GM19099 (cell line): ENCODE data around the gene PLXNA4.

Experiments
- POLR2A ChIP-seq: IDR thresholded peaks from 3 replicates; pipeline ENCODE4 v1.6.1; 2011; ENCODE audit warnings: low read depth; ENCODE audit not compliant: insufficient read length; ENCODE audit errors: extremely low read depth

The PLXNA4 gene

DNA sequence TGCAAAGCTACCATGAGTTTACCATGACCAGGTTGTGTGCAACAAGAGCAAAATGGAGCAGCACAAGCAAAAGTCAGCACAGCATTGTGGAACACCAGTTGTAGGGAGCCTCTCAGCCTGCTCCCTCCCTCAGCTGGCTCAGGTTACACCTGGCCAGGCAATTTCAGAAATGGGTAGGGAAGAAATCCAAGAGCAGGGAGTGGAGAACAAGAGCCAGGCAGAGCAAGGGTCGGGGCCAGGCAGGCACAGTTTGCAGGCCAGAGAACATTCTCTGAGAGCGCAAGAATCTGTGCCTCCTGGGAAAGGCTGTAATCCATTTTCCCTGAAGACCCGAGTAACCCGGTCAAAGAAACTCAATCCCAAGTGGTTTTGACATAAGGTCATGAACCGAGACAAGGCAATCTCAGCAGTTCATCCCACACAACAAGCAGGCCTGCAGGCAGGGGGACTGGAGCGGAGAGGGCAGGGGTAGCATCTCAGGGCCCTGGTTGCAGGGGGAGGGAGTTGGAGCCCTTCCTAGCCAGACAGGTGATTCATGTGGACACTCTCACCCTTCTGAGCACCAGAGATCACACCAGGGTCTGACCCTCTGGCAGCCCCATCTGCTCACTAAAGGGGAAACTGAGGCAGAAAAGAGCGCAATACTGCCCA lies 258.4 kb downstream of the PLXNA4 start:
- TF ChIP-seq POLR2A, result no peak

DNA sequence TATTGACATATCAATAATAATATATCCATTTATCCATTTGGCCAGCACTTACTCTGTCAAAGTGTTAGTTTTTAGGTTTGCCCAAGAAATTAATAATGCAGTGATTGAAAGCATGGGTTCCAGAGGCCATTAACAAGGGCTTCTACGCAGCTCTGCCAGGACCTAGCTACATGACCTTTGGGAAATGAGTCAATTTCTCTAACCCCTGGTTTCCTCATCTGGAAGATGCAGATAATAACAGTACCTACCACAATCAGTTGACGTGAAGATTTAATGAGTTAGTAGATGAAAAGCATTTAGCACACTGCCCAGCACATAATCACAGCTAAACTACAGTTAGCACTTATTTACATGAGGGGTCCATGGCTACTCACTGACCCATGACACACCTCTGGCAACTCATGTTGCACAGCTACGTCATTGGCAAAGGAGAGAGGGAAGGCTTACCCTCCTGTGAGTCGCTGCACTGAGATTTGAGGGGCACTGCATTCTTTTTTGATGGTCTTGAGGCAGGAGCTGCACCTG lies 263.7 kb downstream of the PLXNA4 start:
- no peak for TF ChIP-seq POLR2A

- no peak for TF ChIP-seq POLR2A
Observed at GRCh38 chr7:132311733-132312132, 264.5 kb downstream of the PLXNA4 start.

DNA sequence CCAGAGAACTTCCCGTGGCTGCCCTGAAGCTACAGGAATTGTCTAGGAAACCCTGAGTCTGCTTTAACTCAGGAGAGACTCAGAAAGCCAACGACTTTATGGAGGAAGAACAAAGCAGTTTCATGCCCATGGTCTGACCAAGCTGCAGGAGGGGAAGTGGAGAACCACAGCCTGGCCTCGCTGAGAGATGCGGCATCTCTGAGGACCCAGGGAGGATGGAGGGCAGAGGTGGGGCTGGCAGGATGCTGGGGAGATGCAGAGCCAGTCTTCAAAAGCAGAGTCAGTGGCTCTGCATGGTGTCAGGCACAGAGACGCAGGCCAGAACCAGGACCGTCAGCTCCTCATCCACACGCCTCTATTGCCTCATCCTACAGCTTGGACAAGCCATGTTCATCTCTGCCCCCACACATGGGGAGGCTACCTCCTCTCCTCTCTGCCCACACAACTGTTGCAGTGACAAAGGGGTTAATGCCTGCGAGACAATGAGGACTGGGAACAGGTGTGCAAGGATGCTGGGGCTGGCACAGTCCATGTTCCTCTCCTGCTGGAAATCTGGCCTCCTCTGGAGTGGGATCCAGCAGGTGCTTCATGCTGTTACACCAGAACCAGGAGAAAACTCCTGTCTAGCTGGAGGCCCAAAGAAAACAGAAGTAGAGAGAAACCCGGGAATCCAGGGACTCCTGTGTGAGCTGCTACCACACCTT lies 267.0 kb downstream of the PLXNA4 start:
- TF ChIP-seq POLR2A, result no peak

DNA sequence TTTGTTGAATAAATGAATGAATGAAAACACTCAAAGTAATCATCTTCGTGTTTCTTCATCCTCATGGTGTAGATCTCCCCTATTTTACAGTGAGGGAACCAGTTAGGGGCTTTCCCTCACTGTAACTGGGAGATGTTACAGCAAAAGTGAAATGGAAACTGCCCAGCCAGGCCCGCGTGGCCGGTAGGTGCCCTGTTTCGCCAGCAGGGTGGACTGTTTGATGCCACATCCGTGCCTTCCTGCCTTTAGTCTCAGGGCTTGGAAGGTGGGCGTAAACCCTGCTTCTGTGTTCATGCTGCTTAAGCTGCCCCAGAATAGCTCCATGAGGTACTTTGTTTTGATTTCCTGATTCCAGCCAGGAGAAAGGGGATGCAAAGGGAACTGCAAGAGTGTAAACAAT lies 268.8 kb downstream of the PLXNA4 start:
- TF ChIP-seq POLR2A, result no peak

DNA sequence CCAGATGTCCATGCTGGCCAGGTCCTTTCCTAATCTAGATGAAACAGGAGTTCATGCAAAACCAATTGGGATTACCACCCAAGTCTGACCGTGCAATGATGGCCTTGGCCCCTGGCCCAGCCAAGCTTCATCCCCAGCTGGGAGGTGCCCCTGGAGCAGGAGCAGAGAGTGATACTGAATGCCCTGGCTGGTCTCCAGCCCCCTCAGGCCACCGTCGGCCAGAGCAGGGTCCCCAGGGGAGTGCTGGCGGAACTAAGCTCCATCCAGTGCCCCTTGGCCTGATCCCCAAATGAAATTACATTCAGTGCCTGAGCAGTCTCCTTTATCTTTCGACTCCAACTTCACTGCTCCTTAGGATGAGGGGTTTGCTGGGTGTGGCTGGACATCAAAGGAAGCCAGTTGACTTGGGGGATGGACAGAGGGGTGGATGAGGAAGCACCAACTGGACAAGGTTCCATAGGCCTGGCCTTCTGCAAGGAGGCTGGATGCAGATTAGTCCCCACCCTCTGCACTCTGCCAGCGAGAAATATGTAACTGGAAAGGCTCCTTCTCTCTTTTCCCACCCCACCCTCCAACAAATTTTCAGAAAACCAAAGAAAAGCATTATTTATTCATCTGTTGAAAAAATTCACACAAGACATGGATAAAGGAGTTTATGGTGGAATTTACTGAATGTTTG lies 275.5 kb downstream of the PLXNA4 start:
- no peak for TF ChIP-seq POLR2A

GRCh38 chr7:132298790-132299189 lies 277.5 kb downstream of the PLXNA4 start:
- no peak for TF ChIP-seq POLR2A

GRCh38 chr7:132296820-132297219 lies 279.4 kb downstream of the PLXNA4 start:
- no peak for TF ChIP-seq POLR2A

- no peak for TF ChIP-seq POLR2A
Observed at GRCh38 chr7:132295175-132295574, 281.1 kb downstream of the PLXNA4 start.

DNA sequence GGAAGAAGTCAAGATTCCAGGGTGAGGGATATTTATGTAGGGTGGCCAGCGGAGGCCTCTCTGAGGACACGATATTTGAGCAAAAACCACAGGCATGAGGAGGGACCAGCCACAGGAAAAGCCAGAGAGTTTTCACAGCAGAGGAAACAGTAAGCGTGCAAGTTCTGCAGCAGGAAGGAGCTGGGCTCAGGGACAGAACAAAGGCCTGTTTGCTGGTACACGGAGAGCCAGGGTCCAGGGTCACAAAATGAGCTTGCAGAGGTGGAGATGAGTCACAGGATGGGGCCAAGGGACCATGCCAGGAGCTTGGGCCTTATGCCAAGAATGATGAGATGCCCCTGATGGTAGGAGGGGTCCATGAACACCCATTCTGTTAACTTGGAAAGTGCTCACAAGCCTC lies 283.5 kb downstream of the PLXNA4 start:
- no peak for TF ChIP-seq POLR2A

DNA sequence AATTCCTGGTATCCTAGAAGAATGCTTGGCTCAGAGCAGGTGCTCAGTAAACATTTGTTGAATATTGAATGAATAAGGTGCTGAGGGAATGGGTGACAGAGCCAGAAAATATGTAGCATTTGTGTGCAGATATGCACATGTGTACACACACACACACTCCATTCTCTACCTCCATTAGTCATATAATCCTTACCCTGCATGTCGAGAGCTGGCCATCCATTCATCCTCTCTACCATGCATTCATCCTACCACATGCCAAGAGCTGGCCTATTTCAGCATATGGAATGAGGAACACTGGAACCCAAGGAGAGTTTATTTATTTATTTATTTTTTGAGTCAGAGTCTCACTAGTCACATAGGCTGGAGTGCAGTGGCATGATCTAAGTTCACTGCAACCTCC lies 284.8 kb downstream of the PLXNA4 start:
- TF ChIP-seq POLR2A, result no peak

DNA sequence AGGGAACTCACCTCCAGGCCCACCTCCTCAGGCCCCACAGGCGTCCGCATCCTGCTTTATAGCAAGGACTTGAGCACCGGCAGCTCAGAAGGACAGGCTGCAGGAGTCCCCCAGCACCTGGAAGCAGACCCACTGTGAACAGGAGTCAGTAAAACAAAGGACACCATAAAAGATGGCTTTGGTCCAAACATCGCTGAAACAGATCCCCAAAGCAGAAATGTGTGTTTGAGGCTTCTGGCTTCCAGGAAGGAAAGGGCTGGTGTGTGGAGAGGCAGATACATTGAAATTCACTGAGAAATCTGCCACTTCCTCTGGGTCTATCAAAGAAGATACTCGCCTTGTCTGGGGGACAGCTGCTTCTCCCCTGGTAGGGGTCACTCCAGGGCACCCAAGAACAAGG lies 286.2 kb downstream of the PLXNA4 start:
- TF ChIP-seq POLR2A, result no peak

DNA sequence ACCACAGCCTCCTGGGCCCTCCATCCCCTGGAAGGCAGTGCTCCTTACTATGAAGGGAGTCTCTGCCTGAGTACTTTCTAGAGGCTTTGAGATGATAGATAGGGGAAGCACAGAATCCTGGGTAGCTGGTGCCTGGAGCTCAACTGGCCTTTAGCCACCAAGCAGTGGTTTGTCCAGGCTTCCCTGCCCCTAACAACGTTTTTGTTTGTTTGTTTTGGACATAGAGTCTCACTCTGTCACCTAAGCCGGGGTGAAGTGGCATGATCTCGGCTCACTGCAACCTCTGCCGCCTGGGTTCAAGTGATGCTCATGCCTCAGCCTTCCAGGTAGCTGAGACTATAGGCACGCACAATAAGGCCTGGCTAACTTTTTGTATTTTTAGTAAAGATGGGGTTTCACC lies 289.4 kb downstream of the PLXNA4 start:
- no peak for TF ChIP-seq POLR2A

- no peak for TF ChIP-seq POLR2A
Observed at GRCh38 chr7:132280335-132280734, 295.9 kb downstream of the PLXNA4 start.

- TF ChIP-seq POLR2A, result no peak
Observed at GRCh38 chr7:132279718-132280117, 296.6 kb downstream of the PLXNA4 start.
